ENCODE results near the gene NPLOC4.

GRCh38 chr17:81518785-81519283, 118.1 kb downstream of the NPLOC4 start:
- no peak for TF ChIP-seq POLR2A (IDR thresholded peaks at IDR 0.05; ENCODE audit: low read depth, low read length)
- no peak for TF ChIP-seq POLR2AphosphoS5 (IDR thresholded peaks at IDR 0.05; ENCODE audit: low read depth, low read length)

Data from GM12891 (cell line).